Endometrial microvascular endothelial cells (primary cell): ENCODE measurements around the gene ACAD11. TPM values are rescaled to one million over a fixed set of nuclear protein-coding genes. Genes with fewer than 3 reads are reported as not detected.

Experiments used
- in situ Hi-C: cut with HindIII; loops from 2 replicates; pipeline ENCODE4 v1.10.0; 2017; ENCODE audit warnings: low sequenced_read_pairs, low pct_unique_long_range_greater_than_20kb; ENCODE audit errors: inconsistent ontology term
- total RNA-seq: library from RNA; depleted of rRNA; stranded (reverse); fragments of >200 nt; gene quantifications from one replicate; pipeline ENCODE4 v1.2.3, GENCODE V29; 2015; ENCODE audit errors: inconsistent ontology term

ACAD11 gene
- total RNA-seq, 1 donor from 2014 or later: 18.6 TPM

DNA sequence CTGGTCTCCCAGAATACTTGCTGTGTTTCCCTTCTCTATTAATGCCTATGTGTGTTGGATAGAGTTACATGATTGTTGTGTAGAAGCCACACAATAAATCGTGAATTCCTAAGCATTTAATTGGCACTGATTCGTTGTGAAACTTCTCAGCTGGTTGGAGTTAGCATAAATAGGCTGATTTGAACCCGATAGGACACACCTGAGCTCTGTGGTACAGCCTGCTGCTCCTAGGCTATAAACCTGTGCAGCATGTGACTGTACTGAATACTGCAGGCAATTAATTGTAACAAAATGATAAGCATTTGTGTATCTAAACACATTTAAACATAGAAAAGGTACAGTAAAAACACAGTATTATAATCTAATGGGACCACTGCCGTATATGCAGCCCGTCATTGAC, 4.9 kb downstream of the ACAD11 start:
- in situ Hi-C loops: no loop called here

DNA sequence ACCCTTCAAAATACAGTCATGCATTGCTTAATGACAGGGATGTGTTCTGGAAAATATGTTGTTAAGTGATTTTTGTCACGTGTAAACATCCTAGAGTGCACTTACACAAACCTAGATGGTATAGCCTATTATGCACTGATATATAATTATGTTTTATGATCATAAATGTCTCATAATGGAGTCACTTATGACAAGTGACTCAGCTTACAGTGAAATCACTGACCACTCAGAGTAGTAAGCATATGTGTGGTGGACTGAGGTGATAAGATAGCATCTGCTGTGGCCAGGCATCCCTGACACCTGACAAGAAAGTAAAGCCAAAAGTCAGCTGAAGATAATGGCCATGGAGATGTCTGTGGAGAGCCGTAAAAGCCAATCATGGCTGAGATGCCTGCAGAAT, 5.4 kb downstream of the ACAD11 start:
- in situ Hi-C loops: no loop called here

DNA sequence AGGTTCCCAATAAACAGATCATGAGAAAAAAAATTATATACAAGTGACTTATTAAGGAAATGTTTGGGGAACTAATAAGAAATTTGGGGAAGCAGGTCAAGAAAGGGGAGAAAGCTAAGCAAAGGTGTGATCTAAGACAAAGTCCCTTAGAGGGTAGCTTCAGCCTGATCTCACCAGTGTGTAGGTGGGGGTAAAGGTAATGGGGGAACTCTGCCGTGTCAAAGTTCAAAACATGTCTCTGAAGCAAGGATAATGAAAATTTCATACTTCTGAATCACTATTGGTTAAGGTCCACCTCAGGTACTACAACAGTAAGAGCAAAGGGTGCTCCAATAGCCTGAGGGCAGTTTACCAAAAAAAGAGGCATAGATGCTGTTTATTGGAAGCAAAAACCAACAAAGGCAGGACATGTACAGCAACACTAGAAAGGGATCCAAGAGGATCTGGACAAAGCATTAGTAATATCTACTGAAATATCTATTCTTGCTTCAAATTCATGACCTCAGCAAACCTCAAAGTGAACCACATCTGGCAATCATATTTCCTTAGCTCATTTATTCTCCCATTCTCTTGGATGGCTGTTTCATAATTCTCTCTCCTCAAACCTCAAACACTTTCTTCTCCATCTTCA, 6.9 kb downstream of the ACAD11 start:
- in situ Hi-C loops: no loop called here

DNA sequence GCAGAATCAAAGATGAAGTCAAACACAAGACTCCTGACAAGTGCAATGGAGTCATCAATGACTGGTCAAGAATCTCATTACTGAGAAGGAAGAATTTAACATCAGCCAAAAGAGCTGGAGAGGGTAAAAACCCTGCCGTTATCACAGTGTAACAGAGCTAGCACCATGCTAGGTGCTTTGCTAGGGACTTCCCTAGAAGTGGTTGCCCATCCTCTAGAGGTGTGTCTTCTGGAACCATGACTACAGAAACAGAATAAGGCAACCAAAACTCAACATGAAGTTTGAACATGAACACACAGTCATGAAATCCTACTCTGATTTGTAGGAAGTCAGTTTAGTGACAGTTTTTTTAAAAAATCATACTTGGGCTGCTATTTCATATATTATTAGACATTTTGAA, 9.5 kb downstream of the ACAD11 start:
- in situ Hi-C loops: no loop called here

DNA sequence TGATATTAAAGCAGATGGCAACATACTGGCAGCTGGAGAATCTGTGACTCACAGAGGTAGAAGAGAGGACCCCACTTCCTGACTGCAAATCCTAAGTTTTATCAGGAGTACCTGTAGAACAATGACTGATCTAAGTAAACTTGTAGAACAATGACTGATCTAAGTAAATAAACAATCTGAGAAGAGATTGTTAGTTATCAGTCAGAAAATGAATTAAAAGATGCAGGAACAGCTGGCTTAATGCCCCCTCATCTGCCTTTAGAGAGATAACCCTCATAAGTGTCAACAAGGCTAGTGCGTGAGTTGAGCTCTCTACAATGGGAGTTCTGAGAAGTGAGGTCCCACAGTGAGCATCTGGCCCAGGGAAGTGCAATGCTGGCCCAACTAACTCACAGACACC, 14.6 kb downstream of the ACAD11 start:
- in situ Hi-C loops: loop anchor here (25.0 kb wide), 1 partner anchor 108 kb away; no protein-coding TSS in a partner anchor

DNA sequence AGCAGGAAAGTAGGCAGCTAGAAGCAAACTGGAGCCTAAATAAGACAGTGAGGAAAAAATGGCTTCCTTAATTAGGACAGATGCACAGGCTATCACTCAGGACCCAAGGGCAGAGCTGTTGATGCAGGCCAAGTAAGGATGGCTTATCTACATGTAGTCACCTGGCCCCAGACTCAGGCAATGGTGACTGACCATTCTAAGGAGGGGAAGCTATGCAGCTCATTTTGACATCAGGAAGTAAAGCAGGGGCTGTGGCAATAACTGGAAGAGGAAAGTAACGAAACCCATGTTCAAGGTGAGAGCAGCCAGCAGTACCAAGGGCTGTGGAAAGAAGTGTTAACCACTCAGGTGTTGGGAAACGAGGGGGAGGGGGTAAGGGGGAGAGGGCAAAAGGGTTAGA, 16.2 kb downstream of the ACAD11 start:
- in situ Hi-C loops: loop anchor here (25.0 kb wide), 1 partner anchor 106 kb away; no protein-coding TSS in a partner anchor

DNA sequence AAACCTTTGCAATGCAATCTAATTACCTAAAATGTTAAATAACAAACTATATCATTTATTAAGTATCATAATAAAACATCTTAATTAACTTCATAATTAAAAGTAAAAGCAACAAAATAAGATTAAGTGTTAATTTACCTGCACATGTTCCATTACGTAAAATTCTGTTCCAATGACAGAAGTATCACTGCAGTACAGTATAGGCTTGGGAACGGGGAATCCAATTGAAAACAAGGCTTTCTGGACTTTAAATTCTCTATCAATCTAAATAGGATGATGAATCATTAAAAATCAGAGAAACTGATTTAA, 17.1 kb downstream of the ACAD11 start:
- in situ Hi-C loops: loop anchor here (25.0 kb wide), 1 partner anchor 105 kb away; no protein-coding TSS in a partner anchor

DNA sequence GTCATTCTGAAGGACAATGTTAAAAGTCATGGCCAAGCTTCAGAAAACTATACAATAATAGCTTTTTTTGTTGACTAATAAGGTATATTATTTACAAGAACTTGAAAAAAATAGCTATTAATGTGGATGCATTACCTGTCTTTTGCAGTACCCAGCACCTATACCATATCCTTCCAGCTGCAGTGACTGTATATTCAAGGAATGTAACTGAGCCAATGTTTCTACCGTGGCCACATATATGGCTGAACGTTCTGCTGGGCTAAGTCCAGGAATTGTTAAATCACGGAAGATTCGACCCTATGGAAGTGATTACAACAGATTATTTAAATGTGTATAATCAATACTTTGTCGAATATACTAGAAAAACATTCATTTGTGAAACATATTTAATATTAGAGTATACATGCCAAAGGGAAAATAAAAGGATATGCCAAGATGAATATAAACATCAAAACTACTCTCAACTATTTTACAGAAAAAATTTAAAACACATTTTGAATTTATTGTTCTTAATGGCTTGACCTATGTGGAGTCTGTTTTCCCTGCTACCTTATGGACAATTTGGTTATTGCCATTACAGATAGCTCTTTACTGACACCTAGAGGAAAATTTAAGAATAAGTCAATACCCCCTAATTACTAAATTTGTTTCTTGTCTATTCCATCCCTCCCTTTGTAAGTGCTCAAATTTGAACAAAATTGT, 17.6 kb downstream of the ACAD11 start:
- in situ Hi-C loops: loop anchor here (25.0 kb wide), 1 partner anchor 105 kb away; no protein-coding TSS in a partner anchor

DNA sequence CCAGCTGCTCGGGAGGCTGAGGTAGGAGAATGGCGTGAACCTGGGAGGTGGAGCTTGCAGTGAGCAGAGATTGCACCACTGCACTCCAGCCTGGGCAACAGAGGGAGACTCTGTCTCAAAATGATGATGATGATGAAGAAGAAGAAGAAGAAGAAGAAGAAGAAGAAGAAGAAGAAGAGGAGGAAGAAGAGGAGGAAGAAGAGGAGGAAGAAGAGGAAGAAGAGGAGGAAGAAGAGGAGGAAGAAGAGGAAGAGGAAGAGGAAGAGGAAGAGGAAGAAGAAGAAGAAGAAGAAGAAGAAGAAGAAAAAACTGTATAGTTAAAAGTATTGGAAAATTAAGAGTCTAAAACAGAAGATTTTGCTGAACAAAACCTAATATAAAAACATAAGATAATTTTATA, 18.2 kb downstream of the ACAD11 start:
- in situ Hi-C loops: loop anchor here (25.0 kb wide), 1 partner anchor 104 kb away; no protein-coding TSS in a partner anchor

DNA sequence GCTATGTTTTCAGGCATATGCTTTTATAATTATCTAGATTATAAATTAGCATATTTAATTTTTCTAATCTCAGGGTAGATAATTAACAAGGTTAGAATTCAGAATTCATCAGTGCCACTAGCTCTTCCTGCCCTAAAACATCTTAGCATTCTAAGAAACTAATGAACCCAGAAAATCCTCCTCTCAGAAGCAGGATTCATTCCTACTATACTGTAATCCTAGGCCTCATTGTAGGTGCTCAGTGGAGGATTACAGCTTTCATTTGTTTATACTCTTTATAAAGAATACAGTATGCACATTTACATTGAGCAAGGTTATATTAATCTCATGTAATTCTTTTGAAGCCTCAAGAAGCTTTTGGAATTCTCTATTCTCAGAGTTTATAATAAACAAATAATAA, 20.9 kb downstream of the ACAD11 start:
- in situ Hi-C loops: loop anchor here (25.0 kb wide), 1 partner anchor 101 kb away; no protein-coding TSS in a partner anchor

DNA sequence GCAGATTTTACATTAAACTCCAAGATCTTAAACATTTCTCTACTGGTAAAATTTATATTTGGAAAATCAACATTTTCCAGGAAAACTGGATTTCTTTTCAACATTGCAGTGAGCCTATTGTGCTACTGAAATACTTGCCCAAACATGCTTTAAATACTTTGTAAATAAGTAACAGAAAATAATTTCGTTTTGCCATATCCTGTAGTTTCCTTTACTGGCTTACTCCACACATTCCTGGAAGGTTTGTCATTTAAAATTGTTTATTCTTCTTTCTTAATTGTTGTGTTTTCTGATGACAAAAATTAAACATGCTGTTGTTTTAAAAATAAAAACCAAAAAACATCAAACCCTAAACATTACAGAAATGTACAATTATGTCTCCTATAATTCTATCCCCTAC, 22.0 kb downstream of the ACAD11 start:
- in situ Hi-C loops: loop anchor here (25.0 kb wide), 1 partner anchor 100 kb away; no protein-coding TSS in a partner anchor

DNA sequence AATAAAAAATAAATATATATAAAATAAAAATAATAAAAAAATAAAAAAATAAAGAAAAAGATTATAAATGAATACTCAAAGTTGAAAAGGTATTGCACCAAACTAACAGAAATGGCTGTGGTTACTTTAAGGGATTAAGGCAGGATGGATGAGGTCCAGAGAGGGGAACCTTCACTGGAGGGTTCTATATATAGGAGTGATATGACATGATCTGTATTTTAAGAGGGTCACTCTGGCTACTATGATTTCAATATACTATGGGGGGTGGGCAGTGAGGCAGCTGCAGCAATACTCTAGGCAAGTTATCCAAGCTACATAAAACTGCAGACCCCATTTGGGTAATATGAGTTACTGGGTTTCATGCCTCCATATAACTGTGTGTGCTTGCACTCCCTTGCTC, 24.6 kb downstream of the ACAD11 start:
- in situ Hi-C loops: loop anchor here (25.0 kb wide), 1 partner anchor 98 kb away; no protein-coding TSS in a partner anchor

DNA sequence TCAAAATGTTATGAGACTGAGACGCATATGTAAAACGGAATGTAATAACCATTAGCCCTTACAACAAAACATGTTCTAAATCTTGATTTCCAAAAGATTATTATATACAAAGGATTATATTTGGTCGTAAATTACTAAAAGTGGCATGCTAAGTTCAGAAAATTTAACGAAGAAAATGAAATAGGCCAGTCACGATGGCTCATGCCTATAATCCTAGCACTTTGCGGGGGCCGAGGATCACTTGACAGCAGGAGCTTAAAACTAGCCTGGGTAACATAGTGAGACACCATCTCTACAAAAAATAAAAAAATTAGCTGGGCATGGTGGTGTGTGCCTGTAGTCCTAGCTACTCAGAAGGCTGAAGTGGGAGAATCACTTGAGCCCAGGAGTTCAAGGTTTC, 29.0 kb downstream of the ACAD11 start:
- in situ Hi-C loops: loop anchor here (25.0 kb wide), 1 partner anchor 93 kb away; no protein-coding TSS in a partner anchor

DNA sequence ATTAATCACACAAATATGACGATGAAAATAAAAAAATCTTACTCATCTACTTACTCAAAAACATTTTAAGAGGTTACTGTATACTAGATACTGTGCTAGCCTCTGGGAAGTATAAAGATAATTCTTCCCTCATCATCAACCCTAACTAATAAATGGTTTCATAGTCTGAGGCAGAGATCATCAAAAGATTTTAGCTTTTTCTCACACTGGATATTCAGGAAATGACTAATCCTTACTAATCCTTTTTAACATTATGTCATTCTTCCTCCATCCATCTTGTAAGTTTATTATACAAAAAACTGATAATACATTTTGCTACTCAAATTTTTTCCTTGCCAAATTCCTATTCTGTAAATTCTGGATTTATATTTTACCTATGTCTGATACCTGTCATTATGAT, 29.7 kb downstream of the ACAD11 start:
- in situ Hi-C loops: loop anchor here (25.0 kb wide), 1 partner anchor 93 kb away; no protein-coding TSS in a partner anchor

DNA sequence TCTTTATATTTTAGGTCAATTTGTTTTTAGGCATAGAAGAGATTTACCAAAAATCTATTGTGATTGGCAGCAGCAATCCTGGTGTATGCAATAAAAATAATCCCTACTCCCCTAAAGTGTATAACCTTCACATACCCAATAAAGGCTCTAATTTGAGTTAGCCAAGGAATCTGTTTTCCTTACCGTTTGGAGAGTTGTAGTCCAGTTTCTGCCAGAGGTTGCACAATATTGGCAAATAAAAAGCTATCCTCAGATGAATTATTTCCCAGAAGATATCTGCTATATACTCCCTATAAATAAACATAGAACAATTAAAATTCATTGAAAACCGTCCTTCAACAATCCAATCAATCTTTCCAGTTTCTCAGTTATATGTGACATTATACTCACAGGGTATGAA, 31.5 kb downstream of the ACAD11 start:
- in situ Hi-C loops: loop anchor here (25.0 kb wide), 1 partner anchor 91 kb away; no protein-coding TSS in a partner anchor

DNA sequence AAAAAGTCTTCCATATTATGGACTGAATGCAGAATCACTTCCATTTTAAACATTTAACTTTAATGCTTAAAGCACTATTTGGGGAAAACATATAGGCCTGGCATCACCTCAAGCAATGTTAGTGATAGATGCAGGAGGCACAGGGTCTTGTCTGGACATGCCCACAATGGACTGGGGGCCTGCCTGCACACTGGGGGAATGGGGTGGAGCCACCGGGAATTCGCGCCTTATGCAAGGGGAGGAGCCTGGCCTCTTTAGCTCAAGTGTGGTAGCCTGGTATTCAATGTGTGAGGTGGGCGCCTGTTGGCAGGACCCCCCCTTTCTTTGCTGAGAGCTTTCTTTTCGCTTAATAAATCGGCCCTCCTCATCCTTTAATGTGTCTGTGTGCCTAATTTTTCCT, 32.7 kb downstream of the ACAD11 start:
- in situ Hi-C loops: loop anchor here (25.0 kb wide), 1 partner anchor 90 kb away; no protein-coding TSS in a partner anchor

DNA sequence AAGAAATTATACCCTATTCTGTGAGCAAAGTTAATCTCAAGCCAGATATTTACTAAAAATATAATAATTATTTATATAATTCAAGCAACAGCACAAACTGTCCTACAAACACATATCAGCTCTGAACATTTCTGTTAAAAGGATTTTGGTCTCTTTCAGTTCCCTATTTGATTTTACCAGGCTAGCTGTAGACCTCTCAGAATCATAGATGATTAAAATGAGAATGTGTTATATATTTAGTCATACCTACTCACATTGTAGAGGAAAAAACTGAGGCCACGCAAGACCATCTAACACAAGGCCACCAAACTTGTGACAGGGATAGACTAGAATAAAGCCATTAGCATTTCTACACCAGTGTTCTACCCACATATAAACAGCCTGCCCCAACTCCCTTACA, 34.0 kb downstream of the ACAD11 start:
- in situ Hi-C loops: loop anchor here (25.0 kb wide), 1 partner anchor 88 kb away; no protein-coding TSS in a partner anchor

DNA sequence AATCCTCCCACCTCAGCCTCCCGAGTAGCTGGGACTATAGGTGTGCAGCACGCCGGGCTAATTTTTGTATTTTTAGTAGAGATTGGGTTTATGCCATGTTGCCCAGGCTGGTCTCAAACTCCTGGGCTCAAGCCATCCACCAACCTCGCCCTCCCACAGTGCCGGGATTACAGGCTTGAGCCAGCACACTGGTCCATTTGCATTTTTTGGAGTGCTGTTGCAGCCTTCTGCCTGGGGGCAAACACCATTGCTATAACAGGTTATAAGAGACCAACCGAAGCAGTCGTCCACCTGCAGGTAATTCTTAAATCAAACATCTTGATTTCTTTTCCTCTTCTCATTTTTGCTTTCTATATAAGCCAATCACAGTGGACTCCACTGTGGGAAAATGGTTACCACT, 34.8 kb downstream of the ACAD11 start:
- in situ Hi-C loops: loop anchor here (25.0 kb wide), 1 partner anchor 87 kb away; no protein-coding TSS in a partner anchor

DNA sequence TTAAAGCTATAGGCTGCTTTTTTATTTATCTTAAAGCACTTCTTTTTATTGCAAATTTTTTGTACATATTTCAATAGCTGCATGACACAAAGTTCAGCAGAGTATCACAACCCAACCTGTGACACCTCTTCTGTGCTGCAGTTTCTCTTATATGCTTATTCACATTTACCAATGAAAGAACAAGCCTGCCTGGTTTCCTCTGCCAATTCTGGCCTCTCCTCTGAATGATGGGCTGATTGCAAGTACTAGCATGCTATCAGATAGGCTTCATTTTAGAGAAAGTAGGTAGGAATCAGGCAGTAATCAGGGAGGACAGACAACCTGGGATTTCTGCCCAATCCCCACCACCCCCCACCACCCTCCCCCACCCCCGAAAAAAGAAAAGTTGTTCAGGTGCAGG, 36.0 kb downstream of the ACAD11 start:
- in situ Hi-C loops: no loop called here

DNA sequence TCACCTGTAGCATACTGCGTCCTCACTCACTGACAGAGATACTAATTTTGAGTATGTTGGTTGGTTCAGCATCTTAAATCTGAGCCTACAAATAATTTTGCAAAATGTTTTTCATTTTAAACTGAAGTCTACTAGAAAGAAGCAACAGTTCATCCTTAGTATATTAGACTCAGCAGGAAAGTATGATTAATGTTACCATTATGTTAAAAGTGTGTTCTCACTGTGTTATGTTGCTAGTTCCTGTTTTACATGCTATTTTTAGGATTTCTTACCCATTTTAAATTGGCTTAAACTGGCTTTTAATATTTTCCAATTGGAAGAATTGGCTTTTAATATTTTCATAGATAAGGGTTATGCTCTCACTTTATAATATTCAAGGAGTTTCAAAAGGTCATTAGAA, 36.8 kb downstream of the ACAD11 start:
- in situ Hi-C loops: no loop called here
